GM19372 (cell line): Measurements from ENCODE around the gene AP2A2.

Experiments
- ATAC-seq: cut with Tn5 transposase; IDR thresholded peaks from one replicate; pipeline ENCODE4 v1.9.1; 2021; ENCODE audit warnings: mild to moderate bottlenecking, low read depth, moderate library complexity; ENCODE audit not compliant: unreplicated experiment

The AP2A2 gene

GRCh38 chr11:923691-924405 lies 1.8 kb upstream of the AP2A2 start:
- no peak for ATAC-seq

GRCh38 chr11:924406-925157 lies 1.1 kb upstream of the AP2A2 start:
- ATAC-seq: no peak

GRCh38 chr11:925158-925495 lies 543 bp upstream of the AP2A2 start:
- ATAC-seq: no peak

GRCh38 chr11:926341-926916 lies 759 bp downstream of the AP2A2 start:
- ATAC-seq: no peak

GRCh38 chr11:927871-928270 lies 2.2 kb downstream of the AP2A2 start:
- ATAC-seq: no peak

GRCh38 chr11:928786-929185 lies 3.1 kb downstream of the AP2A2 start:
- ATAC-seq: no peak

GRCh38 chr11:929405-929804 lies 3.7 kb downstream of the AP2A2 start:
- no peak for ATAC-seq

GRCh38 chr11:931385-931784 lies 5.7 kb downstream of the AP2A2 start:
- no peak for ATAC-seq

GRCh38 chr11:932435-932834 lies 6.8 kb downstream of the AP2A2 start:
- ATAC-seq: no peak

GRCh38 chr11:933142-933851 lies 7.6 kb downstream of the AP2A2 start:
- ATAC-seq: no peak

GRCh38 chr11:933936-934335 lies 8.3 kb downstream of the AP2A2 start:
- no peak for ATAC-seq

- no peak for ATAC-seq
Measured at GRCh38 chr11:934527-934926, 8.9 kb downstream of the AP2A2 start.

GRCh38 chr11:936199-936598 lies 10.5 kb downstream of the AP2A2 start:
- ATAC-seq: no peak

- ATAC-seq: no peak
Measured at GRCh38 chr11:937841-938261, 12.2 kb downstream of the AP2A2 start.

- ATAC-seq: no peak
Measured at GRCh38 chr11:940496-941135, 14.9 kb downstream of the AP2A2 start.

GRCh38 chr11:942823-943222 lies 17.2 kb downstream of the AP2A2 start:
- no peak for ATAC-seq

GRCh38 chr11:944711-945470 lies 19.2 kb downstream of the AP2A2 start:
- no peak for ATAC-seq

GRCh38 chr11:945986-946385 lies 20.3 kb downstream of the AP2A2 start:
- ATAC-seq: no peak

- ATAC-seq: no peak
Measured at GRCh38 chr11:947744-948143, 22.1 kb downstream of the AP2A2 start.

- no peak for ATAC-seq
Measured at GRCh38 chr11:951507-951906, 25.8 kb downstream of the AP2A2 start.
